Amniotic epithelial cell (primary cell): ENCODE results near the gene ARID5A.
A peak's percentile ranks its signal among the peaks of the same experiment; 100 is the strongest.

ENCODE experiments used
- DNase-seq: peaks from one replicate; pipeline ENCODE4 v3.0.0-alpha.2; 2010; ENCODE audit warnings: low read depth

Gene ARID5A

GRCh38 chr2:96507957-96508520 lies 28.5 kb upstream of the ARID5A start:
- peak; percentile 16 for DNase-seq

GRCh38 chr2:96508521-96509113 lies 27.9 kb upstream of the ARID5A start:
- no peak for DNase-seq

GRCh38 chr2:96509114-96509846 lies 27.3 kb upstream of the ARID5A start:
- DNase-seq: peak; percentile 75

GRCh38 chr2:96509847-96510230 lies 26.7 kb upstream of the ARID5A start:
- no peak for DNase-seq

- DNase-seq: no peak
Observed at GRCh38 chr2:96510931-96511595, 25.5 kb upstream of the ARID5A start.

GRCh38 chr2:96511851-96512250 lies 24.7 kb upstream of the ARID5A start:
- DNase-seq: no peak

- DNase-seq: no peak
Observed at GRCh38 chr2:96512341-96512740, 24.2 kb upstream of the ARID5A start.

GRCh38 chr2:96514521-96514920 lies 22.0 kb upstream of the ARID5A start:
- no peak for DNase-seq

- DNase-seq: no peak
Observed at GRCh38 chr2:96517079-96517478, 19.5 kb upstream of the ARID5A start.

- no peak for DNase-seq
Observed at GRCh38 chr2:96520231-96520630, 16.3 kb upstream of the ARID5A start.

- no peak for DNase-seq
Observed at GRCh38 chr2:96520697-96521096, 15.9 kb upstream of the ARID5A start.

GRCh38 chr2:96521219-96521618 lies 15.3 kb upstream of the ARID5A start:
- DNase-seq: no peak

GRCh38 chr2:96522304-96523203 lies 14.0 kb upstream of the ARID5A start:
- DNase-seq: no peak

- no peak for DNase-seq
Observed at GRCh38 chr2:96523659-96524481, 12.7 kb upstream of the ARID5A start.

- no peak for DNase-seq
Observed at GRCh38 chr2:96524482-96525210, 11.9 kb upstream of the ARID5A start.

- DNase-seq: no peak
Observed at GRCh38 chr2:96525211-96525507, 11.4 kb upstream of the ARID5A start.

GRCh38 chr2:96526101-96526591 lies 10.4 kb upstream of the ARID5A start:
- DNase-seq: no peak

- no peak for DNase-seq
Observed at GRCh38 chr2:96526615-96527285, 9.8 kb upstream of the ARID5A start.

GRCh38 chr2:96527286-96528005 lies 9.1 kb upstream of the ARID5A start:
- no peak for DNase-seq
